Spleen (tissue), 7 donors: ENCODE measurements around the gene MARCHF9.

Experiments used
- CTCF ChIP-seq, 11 experiments: fragments of 200-600 bp in 7 of 11; fragments of 450-650 bp in 4 of 11; sonication (generic) in 4 of 11; IDR thresholded peaks in 8 of 11; conservative IDR thresholded peaks in 3 of 11; 1 replicate in 7 of 11; 2 replicates in 4 of 11; pipeline versions ENCODE4 v1.4.0 to v1.8.0; 2016 to 2021; ENCODE audit warnings: antibody characterized with exemption in 11 of 11, inconsistent platforms in 4 of 11, mild to moderate bottlenecking in 1 of 11
- POLR2A ChIP-seq, 3 donors: fragments of 450-650 bp; IDR thresholded peaks; one replicate each; pipeline ENCODE4 v1.5.1; 2017; ENCODE audit warnings: antibody characterized with exemption in 3 of 3, mild to moderate bottlenecking in 1 of 3
- donor health status: DM: no; HTN: no; CAD: no; lungs with moderate emphysema.
- donor health status: DM: no; HTN: no; CAD: no.
- donor health status: DM: no; HTN: no; CAD: no.

DNA sequence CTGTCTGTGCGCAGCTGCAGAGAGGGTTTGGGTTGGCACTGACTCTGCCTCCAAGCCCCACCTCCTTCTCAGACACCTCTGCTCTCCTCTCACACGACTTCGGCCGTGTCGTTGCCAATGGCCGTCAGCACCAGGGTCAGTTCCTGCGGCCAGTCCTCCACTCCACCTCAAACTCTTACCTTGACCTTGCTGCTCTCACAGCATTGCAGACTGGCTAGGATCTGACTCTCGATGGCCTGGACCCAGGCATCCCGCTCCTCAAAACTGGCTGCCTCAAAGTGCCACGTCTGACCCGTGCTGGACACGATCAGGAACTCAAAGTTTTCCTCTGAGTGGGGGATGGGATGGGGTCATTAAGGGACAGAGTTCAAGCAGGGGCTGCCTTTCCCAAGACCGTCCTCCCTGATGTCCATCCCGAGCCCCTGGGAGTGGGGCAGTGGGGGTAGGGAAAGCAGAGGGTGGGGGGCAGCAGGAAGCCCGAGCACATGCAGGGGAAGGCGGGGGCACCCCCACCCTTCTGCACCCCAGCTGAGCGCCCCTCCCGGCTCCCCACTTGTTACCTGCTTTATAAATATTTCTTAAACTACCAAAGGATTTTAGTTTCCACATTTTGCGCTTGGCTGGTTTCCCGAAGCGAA is 27.0 kb upstream of the MARCHF9 start:
- no peak for TF ChIP-seq POLR2A (IDR thresholded peaks at IDR 0.05)
- no peak for TF ChIP-seq CTCF (IDR thresholded peaks at IDR 0.05 in 8 of 11, conservative IDR thresholded peaks at IDR 0.05 in 3 of 11)
